T-helper 1 cell treated with Interleukin-12 subunit alpha and Interleukin-12 subunit beta and Interleukin-4 antibody, amounts not matched to agents 30 μg/mL and 1 μg/mL, for 36 hours (primary cell): ENCODE data around the gene RNF17.

Experiments used
- H3K27ac Mint-ChIP-seq: one replicate; pipeline ENCODE4 v1.8.0; 2021; ENCODE audit warnings: mild to moderate bottlenecking, mixed read lengths
- H3K27me3 Mint-ChIP-seq: one replicate; pipeline ENCODE4 v1.8.0; 2021; ENCODE audit warnings: low read depth, mixed read lengths
- H3K36me3 Mint-ChIP-seq: one replicate; pipeline ENCODE4 v1.8.0; 2021; ENCODE audit warnings: low read depth, mixed read lengths
- H3K4me1 Mint-ChIP-seq: one replicate; pipeline ENCODE4 v1.8.0; 2021; ENCODE audit warnings: low read depth, mixed read lengths
- H3K4me3 Mint-ChIP-seq: one replicate; pipeline ENCODE4 v1.8.0; 2021; ENCODE audit warnings: mild to moderate bottlenecking, moderate library complexity, mixed read lengths
- H3K9me3 Mint-ChIP-seq: one replicate; pipeline ENCODE4 v1.8.0; 2021; ENCODE audit warnings: mixed read lengths

The RNF17 gene

DNA sequence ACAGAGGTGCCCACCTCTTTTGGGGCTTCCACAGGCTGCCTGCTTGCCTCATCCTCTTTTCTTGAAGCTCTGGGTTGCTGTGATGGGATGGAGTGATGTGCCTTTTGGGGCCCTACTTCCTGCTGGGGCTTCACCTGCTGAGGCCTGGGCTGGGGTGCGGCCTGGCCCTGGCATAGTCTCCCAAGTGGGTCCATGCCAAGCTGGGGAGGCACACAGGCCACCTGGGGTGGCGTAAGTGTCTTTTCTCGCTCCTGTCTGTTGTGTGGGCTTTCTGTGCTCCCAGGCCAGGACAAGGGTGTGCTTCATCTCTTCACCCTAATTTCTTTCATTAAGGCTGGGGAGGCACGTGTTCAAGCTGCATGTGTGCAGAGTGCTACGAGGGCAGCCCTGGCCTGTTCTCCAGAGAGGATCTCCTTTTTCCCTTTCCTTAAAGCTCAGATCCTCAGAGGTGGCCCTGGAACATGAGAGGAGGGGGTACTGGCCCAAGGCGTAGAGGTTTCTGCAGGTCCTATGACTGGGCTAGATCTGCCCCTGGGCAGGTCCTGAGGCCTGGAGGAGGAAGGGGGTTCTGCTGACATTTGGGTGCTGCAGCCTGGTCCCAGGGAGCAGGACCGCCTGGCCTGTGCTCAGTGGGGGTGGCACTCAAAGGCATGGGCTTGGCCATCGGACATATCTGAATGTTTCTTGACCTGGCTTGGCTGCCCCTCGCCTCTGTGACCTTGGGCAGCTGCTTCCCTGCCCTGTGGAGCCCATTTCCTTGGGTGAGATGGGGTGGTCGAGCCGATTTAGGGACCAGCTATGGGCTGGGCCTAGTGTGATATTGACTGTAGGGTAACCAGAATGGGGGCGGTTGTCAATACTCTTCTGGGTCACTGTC is 23.7 kb upstream of the RNF17 start:
- H3K4me1 Mint-ChIP-seq: no peaks in the 10 kb centered on the region
- H3K9me3 Mint-ChIP-seq: no peaks in the 10 kb centered on the region
- no peak overlapping the region for H3K27ac Mint-ChIP-seq

GRCh38 chr13:24741016-24741662 is 22.8 kb upstream of the RNF17 start:
- Mint-ChIP-seq H3K36me3 (no peaks in the 10 kb centered on the region), H3K4me1 (no peaks in the 10 kb centered on the region), H3K4me3 (no peak overlapping the region), H3K27me3 (peaks cover 19% of the 10 kb centered on the region), H3K9me3 (no peaks in the 10 kb centered on the region), H3K27ac (no peak overlapping the region)

More for the DNA sequence above, 23.7 kb upstream of the RNF17 start:
- Mint-ChIP-seq H3K4me3 (no peak overlapping the region), H3K27me3 (peaks cover 15% of the 10 kb centered on the region), H3K36me3 (no peaks in the 10 kb centered on the region)

DNA sequence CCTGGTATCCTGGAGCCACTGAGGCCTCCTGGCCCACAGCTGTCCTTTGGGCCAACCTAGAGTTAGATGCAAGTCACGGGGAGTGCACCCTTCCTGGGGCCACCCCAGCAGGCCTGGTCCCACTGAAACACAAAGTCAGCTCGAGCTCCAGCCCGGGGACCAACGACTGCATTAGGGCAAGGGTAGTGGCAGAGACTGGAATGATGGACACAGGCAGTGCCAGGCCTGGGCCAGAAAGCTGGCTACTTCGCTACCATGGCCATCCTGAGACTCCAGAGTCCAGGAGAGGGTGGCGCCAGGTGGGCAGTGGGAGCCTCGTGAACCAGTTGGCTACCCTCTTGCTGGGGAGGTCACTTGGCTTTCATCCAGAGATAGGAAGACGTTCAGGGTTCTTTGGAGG is 22.2 kb upstream of the RNF17 start:
- H3K27me3 Mint-ChIP-seq: peaks cover 25% of the 10 kb centered on the region
- H3K4me1 Mint-ChIP-seq: peaks cover 1% of the 10 kb centered on the region
- no peak overlapping the region for H3K27ac Mint-ChIP-seq
- no peak overlapping the region for H3K4me3 Mint-ChIP-seq
- H3K9me3 Mint-ChIP-seq: no peaks in the 10 kb centered on the region
- H3K36me3 Mint-ChIP-seq: no peaks in the 10 kb centered on the region

- Mint-ChIP-seq H3K9me3 (no peaks in the 10 kb centered on the region), H3K4me1 (peaks cover 5% of the 10 kb centered on the region), H3K27ac (no peak overlapping the region), H3K4me3 (no peak overlapping the region), H3K27me3 (peaks cover 30% of the 10 kb centered on the region), H3K36me3 (peaks cover 2% of the 10 kb centered on the region)
Measured at GRCh38 chr13:24742294-24742693, 21.7 kb upstream of the RNF17 start.

DNA sequence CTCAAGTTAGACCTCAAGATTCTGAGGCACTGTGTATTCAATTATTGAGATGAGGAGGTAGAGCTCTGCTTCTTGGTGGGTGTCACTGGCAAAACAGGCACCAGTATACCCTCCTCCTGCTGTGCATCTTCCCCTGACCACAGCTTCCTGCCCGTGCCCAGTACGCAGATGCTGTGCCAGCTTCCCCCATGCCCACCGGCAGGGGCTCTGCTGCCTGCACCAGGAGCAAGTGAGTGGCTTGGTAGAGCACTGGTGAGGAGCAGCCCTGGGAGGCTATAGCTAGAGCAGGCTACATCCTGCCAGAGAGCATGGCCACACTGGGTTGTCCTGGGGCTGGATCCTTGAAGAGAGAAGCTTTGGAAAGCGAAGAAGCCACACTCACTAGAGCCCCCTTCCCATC is 21.0 kb upstream of the RNF17 start:
- no peaks in the 10 kb centered on the region for H3K9me3 Mint-ChIP-seq
- H3K27ac Mint-ChIP-seq: no peak overlapping the region
- peaks cover 7% of the 10 kb centered on the region for H3K4me1 Mint-ChIP-seq
- H3K36me3 Mint-ChIP-seq: peaks cover 4% of the 10 kb centered on the region
- H3K4me3 Mint-ChIP-seq: no peak overlapping the region
- peaks cover 37% of the 10 kb centered on the region for H3K27me3 Mint-ChIP-seq

- no peak overlapping the region for H3K27ac Mint-ChIP-seq
- H3K36me3 Mint-ChIP-seq: peaks cover 4% of the 10 kb centered on the region
- H3K4me3 Mint-ChIP-seq: no peak overlapping the region
- H3K4me1 Mint-ChIP-seq: peaks cover 8% of the 10 kb centered on the region
- peaks cover 49% of the 10 kb centered on the region for H3K27me3 Mint-ChIP-seq
- H3K9me3 Mint-ChIP-seq: no peaks in the 10 kb centered on the region
Measured at GRCh38 chr13:24744247-24744646, 19.7 kb upstream of the RNF17 start.

DNA sequence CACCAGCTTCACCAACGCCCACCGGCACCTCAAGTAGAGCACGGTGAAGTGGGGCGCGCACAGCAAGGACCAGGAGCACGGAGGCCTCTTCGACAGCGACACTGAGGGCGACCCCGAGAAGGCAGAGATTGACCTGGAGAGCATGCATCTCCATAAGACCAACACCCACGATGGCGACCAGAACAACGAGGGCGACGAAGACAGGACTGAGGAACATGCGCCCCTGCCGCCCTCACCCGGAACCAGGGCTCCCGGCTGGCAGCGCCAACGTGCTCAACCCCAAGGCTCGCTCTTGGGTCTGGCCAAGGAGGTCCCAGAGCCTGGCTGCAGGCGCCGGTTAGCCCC is 18.5 kb upstream of the RNF17 start:
- Mint-ChIP-seq H3K27me3 (peaks cover 62% of the 10 kb centered on the region), H3K4me3 (no peak overlapping the region), H3K4me1 (peaks cover 8% of the 10 kb centered on the region), H3K27ac (no peak overlapping the region), H3K36me3 (peaks cover 4% of the 10 kb centered on the region), H3K9me3 (no peaks in the 10 kb centered on the region)

DNA sequence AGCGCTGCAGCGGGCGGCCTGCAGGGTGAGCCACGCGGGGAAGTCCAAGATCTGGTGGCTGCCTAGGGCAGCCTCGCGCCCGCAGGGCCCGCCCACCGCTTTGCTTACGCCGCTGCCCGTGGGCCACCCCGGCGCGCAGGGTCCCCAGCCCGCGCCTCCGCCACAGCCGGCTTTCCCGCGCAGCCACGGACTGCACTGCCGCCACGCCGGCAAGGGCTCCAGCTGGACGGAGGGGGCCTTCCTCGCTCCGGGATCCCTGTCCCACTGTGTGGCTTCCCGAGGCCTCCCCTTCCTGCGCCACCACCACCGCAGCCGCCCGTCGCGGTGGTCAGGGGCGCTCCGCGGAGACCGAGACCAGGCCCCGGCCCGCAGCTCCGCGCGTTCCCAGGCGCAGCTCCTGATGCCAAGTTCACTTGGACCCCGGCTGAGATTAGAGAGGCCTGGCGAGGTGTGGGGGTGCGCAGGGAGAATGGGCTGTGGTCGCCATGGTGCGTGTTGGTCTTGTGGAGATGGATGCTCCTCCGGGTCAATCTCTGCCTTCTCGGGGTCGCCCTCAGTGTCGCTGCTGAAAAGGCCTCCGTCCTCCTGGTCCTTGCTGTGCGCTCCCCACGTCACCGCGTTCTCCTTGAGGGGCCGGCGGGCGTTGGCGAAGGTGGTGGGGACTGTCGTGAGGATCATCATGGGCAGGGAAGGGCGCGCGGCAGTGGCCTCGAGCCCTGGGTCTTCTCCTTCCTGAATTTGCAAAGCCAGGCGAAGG is 17.9 kb upstream of the RNF17 start:
- Mint-ChIP-seq H3K9me3 (no peaks in the 10 kb centered on the region), H3K4me3 (no peak overlapping the region), H3K4me1 (peaks cover 8% of the 10 kb centered on the region), H3K27me3 (peaks cover 67% of the 10 kb centered on the region), H3K27ac (no peak overlapping the region), H3K36me3 (peaks cover 4% of the 10 kb centered on the region)

DNA sequence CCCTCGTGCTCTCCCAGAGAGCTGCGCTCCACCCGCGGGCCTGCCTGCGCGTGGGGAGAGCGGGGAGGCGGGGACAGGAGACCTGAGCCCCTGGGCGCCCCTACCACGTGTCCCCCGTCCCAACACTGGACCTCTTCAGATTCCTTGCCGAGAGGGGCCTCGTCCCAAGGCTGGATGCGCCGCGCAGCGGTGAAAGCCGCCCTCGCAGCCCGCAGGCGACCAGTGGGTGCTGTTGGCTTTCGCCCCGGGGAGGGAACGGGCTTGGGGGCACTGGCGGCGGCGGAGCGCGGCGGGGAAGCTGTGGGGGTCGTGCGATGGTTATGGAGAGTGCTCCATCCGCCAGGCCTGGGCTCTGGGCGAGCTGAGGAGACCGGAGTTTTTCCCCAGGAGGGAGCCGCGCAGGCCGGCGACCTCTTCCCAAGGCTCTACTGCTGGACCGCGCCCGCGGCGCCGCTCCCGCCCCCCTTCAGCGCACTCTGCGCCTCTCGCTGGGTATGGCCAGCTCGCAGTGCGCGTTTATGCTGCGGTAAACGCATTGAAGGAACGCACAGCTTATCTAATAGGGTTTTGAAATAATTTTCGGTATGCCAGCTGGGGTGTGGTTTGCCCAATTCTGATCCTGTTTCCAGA is 17.2 kb upstream of the RNF17 start:
- H3K9me3 Mint-ChIP-seq: no peaks in the 10 kb centered on the region
- peaks cover 74% of the 10 kb centered on the region for H3K27me3 Mint-ChIP-seq
- H3K27ac Mint-ChIP-seq: no peak overlapping the region
- peaks cover 4% of the 10 kb centered on the region for H3K36me3 Mint-ChIP-seq
- H3K4me3 Mint-ChIP-seq: peak overlapping the region; percentile 73
- H3K4me1 Mint-ChIP-seq: peaks cover 8% of the 10 kb centered on the region

GRCh38 chr13:24747248-24748060 is 16.5 kb upstream of the RNF17 start:
- peaks cover 76% of the 10 kb centered on the region for H3K27me3 Mint-ChIP-seq
- H3K36me3 Mint-ChIP-seq: peaks cover 4% of the 10 kb centered on the region
- peaks cover 8% of the 10 kb centered on the region for H3K4me1 Mint-ChIP-seq
- peak overlapping the region; percentile 73 for H3K4me3 Mint-ChIP-seq
- H3K27ac Mint-ChIP-seq: no peak overlapping the region
- no peaks in the 10 kb centered on the region for H3K9me3 Mint-ChIP-seq

DNA sequence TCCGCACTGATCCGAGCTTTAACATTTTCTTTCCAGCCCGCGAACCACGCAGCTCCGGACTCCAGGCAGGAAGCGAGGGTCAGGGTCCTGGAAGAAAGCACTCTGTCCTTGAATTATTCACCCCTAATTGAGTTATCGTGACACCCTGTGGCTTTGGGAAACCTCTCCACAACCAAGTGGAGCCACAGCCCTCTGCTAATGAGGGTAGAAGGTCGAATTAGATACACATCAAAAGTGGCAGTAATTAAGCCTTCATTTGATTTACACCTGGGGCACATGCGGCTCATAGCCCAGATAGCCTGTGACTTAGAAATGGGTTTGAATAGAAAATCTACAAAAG is 15.9 kb upstream of the RNF17 start:
- H3K9me3 Mint-ChIP-seq: no peaks in the 10 kb centered on the region
- peaks cover 8% of the 10 kb centered on the region for H3K4me1 Mint-ChIP-seq
- H3K36me3 Mint-ChIP-seq: peaks cover 4% of the 10 kb centered on the region
- peaks cover 76% of the 10 kb centered on the region for H3K27me3 Mint-ChIP-seq
- peak overlapping the region; percentile 46 for H3K4me3 Mint-ChIP-seq
- H3K27ac Mint-ChIP-seq: no peak overlapping the region

DNA sequence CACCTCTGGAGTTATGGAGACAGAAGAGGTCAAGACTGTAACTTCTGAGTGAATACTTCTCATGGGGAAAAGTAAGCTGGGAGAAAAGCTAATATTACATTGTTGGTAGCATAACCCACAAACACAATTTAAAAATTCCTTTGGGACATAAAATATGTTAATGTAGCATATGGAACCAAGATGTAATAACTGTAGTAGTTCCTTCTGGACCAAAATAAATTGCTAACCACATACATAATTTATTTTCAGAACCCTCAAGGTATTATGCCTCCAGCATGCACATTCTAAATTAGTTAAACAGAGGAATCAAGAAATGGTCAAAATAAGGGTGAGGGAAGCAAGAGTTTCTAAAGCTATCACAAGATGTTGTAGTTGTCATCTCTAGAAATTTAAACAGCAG is 4.8 kb upstream of the RNF17 start:
- Mint-ChIP-seq H3K36me3 (no peaks in the 10 kb centered on the region), H3K27me3 (peaks cover 43% of the 10 kb centered on the region), H3K4me1 (no peaks in the 10 kb centered on the region), H3K27ac (no peak overlapping the region), H3K9me3 (no peaks in the 10 kb centered on the region), H3K4me3 (no peak overlapping the region)

- Mint-ChIP-seq H3K4me1 (no peaks in the 10 kb centered on the region), H3K4me3 (no peak overlapping the region), H3K27ac (no peak overlapping the region), H3K36me3 (no peaks in the 10 kb centered on the region), H3K27me3 (peaks cover 24% of the 10 kb centered on the region), H3K9me3 (no peaks in the 10 kb centered on the region)
Measured at GRCh38 chr13:24764276-24764630, 284 bp downstream of the RNF17 start.

DNA sequence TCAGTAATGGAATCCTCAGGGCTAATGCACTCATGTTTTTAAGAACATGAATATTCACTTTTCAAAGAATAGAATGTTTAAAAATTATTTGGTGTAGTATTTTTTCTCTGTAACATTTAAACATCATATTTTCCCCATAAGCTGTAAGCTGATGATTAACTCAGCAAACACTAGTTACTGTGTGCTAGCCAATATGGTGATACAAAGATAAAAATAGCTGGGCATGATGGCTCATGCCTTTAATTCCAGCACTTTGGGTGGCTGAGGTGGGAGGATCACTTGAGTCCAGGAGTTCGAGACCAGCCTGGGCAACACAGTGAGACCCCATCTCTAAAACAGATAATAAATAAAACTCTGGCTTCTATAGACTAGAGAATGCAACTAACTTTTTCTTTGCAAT is 13.2 kb downstream of the RNF17 start:
- Mint-ChIP-seq H3K36me3 (no peaks in the 10 kb centered on the region), H3K4me3 (no peak overlapping the region), H3K4me1 (no peaks in the 10 kb centered on the region), H3K27ac (no peak overlapping the region), H3K27me3 (peaks cover 16% of the 10 kb centered on the region), H3K9me3 (no peaks in the 10 kb centered on the region)
